ENCODE results near the gene PTCD3.

Gene PTCD3

DNA sequence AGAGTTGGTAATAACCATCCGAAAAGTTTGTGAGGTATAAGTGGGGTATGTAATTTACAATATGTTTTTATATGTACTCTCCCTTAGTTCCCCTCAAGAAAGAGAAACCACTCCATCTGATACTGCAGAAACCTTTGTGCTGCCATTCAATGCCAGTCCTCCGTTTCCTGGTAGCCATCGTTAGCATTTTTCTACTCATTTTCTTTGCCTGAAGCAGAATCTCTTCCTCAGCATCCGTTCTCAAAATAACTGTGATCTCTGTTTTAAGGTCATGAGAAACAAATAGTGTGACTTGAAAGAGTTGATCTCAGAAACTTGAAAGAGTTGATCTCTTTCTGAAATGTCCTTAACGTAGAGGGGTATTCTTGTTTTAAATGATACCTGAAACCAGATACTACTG lies 996 bp downstream of the PTCD3 start:
- no peaks in the 10 kb centered on the region for H3K9me3 ChIP-seq (ENCODE audit: control insufficient read depth in 1 of 2, low read length in 2 of 2)
- H3K4me3 ChIP-seq (ENCODE audit: low read depth in 1 of 2, low read length in 2 of 2) = peak overlapping the region; percentile 97 to 98
- no peak overlapping the region for H3K27ac ChIP-seq (ENCODE audit: low read depth, low read length)
- H3K9ac ChIP-seq (ENCODE audit: low read depth in 1 of 2, low read length in 2 of 2) = peak overlapping the region; percentile 81 to 85
- H3K36me3 ChIP-seq (ENCODE audit: control insufficient read depth in 1 of 2, insufficient read depth in 2 of 2, low read length in 2 of 2) = peaks cover 21 to 27% of the 10 kb centered on the region in 2 donors
- peaks cover 18 to 26% of the 10 kb centered on the region in 2 donors for H3K4me1 ChIP-seq (ENCODE audit: control insufficient read depth in 1 of 2, insufficient read depth in 2 of 2, low read length in 2 of 2)
- H3K27me3 ChIP-seq (ENCODE audit: control insufficient read depth in 1 of 2, insufficient read depth in 2 of 2, low read length in 2 of 2) = no peaks in the 10 kb centered on the region

DNA sequence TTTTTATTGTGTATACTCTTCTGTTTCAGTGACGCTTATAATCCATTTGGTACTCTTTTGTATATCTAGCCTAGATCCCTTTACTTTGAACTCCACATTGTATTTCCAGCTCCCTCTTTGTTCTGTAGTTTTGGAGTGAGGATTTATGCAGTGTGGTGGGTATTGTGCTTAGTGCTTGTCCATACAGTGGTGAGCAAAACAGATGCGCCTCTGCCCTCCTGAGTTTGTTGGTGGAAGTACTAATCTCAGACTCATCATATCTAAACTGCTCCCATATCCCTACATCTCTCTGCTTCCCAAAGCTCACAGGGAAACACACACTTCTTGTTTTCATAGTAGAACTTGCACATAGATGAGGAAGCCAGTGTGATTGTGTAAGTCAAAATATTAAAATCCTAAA lies 12.1 kb downstream of the PTCD3 start:
- Histone ChIP-seq H3K36me3 (ENCODE audit: control insufficient read depth in 1 of 2, insufficient read depth in 2 of 2, low read length in 2 of 2) (peaks cover 52 to 92% of the 10 kb centered on the region in 2 donors), H3K4me1 (ENCODE audit: control insufficient read depth in 1 of 2, insufficient read depth in 2 of 2, low read length in 2 of 2) (no peaks in the 10 kb centered on the region), H3K9me3 (ENCODE audit: control insufficient read depth in 1 of 2, low read length in 2 of 2) (no peaks in the 10 kb centered on the region), H3K27ac (ENCODE audit: low read depth, low read length) (no peak overlapping the region), H3K27me3 (ENCODE audit: control insufficient read depth in 1 of 2, insufficient read depth in 2 of 2, low read length in 2 of 2) (no peaks in the 10 kb centered on the region), H3K4me3 (ENCODE audit: low read depth in 1 of 2, low read length in 2 of 2) (no peak overlapping the region), H3K9ac (ENCODE audit: low read depth in 1 of 2, low read length in 2 of 2) (no peak overlapping the region)

DNA sequence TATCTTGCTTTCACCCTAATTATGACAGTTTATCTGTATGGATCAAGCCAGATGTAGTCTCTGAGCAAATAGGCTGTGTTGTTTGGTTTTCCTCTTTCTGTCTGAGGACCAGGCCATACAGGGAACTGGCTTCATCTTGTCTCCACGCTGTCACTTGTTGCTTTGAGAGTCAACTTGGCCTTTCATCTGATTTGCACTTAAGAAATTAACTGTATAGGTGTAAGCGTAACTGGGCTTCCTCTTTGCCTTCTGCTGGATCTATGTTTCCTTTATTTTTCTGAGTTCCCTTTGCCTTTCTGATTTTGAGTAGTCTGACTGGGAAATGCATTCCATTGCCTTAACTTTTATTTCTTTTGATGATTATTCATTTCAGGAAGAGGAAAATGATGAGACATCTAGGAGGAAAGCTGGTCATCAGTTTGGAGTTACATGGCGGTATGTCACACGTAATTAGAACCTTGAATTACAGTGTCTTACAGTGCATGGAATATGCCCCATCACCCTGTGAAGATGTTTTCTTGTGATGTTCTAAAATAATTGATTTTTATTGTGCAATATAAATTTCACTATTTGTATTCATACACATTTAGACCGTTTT lies 17.4 kb downstream of the PTCD3 start:
- Histone ChIP-seq H3K9ac (ENCODE audit: low read depth in 1 of 2, low read length in 2 of 2) (no peak overlapping the region), H3K27ac (ENCODE audit: low read depth, low read length) (no peak overlapping the region), H3K36me3 (ENCODE audit: control insufficient read depth in 1 of 2, insufficient read depth in 2 of 2, low read length in 2 of 2) (peaks cover 65 to 99% of the 10 kb centered on the region in 2 donors), H3K4me1 (ENCODE audit: control insufficient read depth in 1 of 2, insufficient read depth in 2 of 2, low read length in 2 of 2) (no peaks in the 10 kb centered on the region), H3K27me3 (ENCODE audit: control insufficient read depth in 1 of 2, insufficient read depth in 2 of 2, low read length in 2 of 2) (no peaks in the 10 kb centered on the region), H3K9me3 (ENCODE audit: control insufficient read depth in 1 of 2, low read length in 2 of 2) (no peaks in the 10 kb centered on the region), H3K4me3 (ENCODE audit: low read depth in 1 of 2, low read length in 2 of 2) (no peak overlapping the region)

- no peaks in the 10 kb centered on the region for H3K27me3 ChIP-seq (ENCODE audit: control insufficient read depth in 1 of 2, insufficient read depth in 2 of 2, low read length in 2 of 2)
- no peak overlapping the region for H3K9ac ChIP-seq (ENCODE audit: low read depth in 1 of 2, low read length in 2 of 2)
- peaks cover 62 to 98% of the 10 kb centered on the region in 2 donors for H3K36me3 ChIP-seq (ENCODE audit: control insufficient read depth in 1 of 2, insufficient read depth in 2 of 2, low read length in 2 of 2)
- no peak overlapping the region for H3K27ac ChIP-seq (ENCODE audit: low read depth, low read length)
- H3K4me1 ChIP-seq (ENCODE audit: control insufficient read depth in 1 of 2, insufficient read depth in 2 of 2, low read length in 2 of 2) = no peaks in the 10 kb centered on the region
- no peak overlapping the region for H3K4me3 ChIP-seq (ENCODE audit: low read depth in 1 of 2, low read length in 2 of 2)
- H3K9me3 ChIP-seq (ENCODE audit: control insufficient read depth in 1 of 2, low read length in 2 of 2) = no peaks in the 10 kb centered on the region
These were observed 18.6 kb downstream of the PTCD3 start for GRCh38 chr2:86124683-86125082.

GRCh38 chr2:86134709-86135108 lies 28.7 kb downstream of the PTCD3 start:
- no peak overlapping the region for H3K27ac ChIP-seq (ENCODE audit: low read depth, low read length)
- no peaks in the 10 kb centered on the region for H3K9me3 ChIP-seq (ENCODE audit: control insufficient read depth in 1 of 2, low read length in 2 of 2)
- no peaks in the 10 kb centered on the region for H3K27me3 ChIP-seq (ENCODE audit: control insufficient read depth in 1 of 2, insufficient read depth in 2 of 2, low read length in 2 of 2)
- no peak overlapping the region for H3K9ac ChIP-seq (ENCODE audit: low read depth in 1 of 2, low read length in 2 of 2)
- H3K4me3 ChIP-seq (ENCODE audit: low read depth in 1 of 2, low read length in 2 of 2) = no peak overlapping the region
- H3K36me3 ChIP-seq (ENCODE audit: control insufficient read depth in 1 of 2, insufficient read depth in 2 of 2, low read length in 2 of 2) = peaks cover 70 to 94% of the 10 kb centered on the region in 2 donors
- no peaks in the 10 kb centered on the region for H3K4me1 ChIP-seq (ENCODE audit: control insufficient read depth in 1 of 2, insufficient read depth in 2 of 2, low read length in 2 of 2)

DNA sequence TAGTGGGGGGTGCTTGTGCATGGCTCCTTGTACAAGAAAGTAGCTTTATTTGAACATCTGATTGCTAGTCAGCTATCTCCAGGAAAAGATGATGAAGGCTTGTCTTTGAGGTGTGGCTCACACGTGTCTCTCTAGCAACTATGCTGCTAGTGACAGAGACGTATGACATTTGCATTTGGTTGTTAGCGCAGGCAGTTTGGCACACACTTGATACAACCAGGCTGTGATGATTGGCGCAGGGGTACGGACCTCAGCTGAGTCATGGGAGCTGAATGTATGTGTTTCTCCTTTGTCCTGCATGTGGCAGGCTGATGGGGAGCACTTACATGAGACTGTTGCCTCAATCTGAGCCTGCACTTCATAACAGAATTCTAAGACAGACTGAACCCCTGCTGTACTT lies 29.6 kb downstream of the PTCD3 start:
- no peak overlapping the region for H3K9ac ChIP-seq (ENCODE audit: low read depth in 1 of 2, low read length in 2 of 2)
- no peaks in the 10 kb centered on the region for H3K27me3 ChIP-seq (ENCODE audit: control insufficient read depth in 1 of 2, insufficient read depth in 2 of 2, low read length in 2 of 2)
- H3K9me3 ChIP-seq (ENCODE audit: control insufficient read depth in 1 of 2, low read length in 2 of 2) = no peaks in the 10 kb centered on the region
- no peaks in the 10 kb centered on the region for H3K4me1 ChIP-seq (ENCODE audit: control insufficient read depth in 1 of 2, insufficient read depth in 2 of 2, low read length in 2 of 2)
- peaks cover 67 to 91% of the 10 kb centered on the region in 2 donors for H3K36me3 ChIP-seq (ENCODE audit: control insufficient read depth in 1 of 2, insufficient read depth in 2 of 2, low read length in 2 of 2)
- H3K27ac ChIP-seq (ENCODE audit: low read depth, low read length) = no peak overlapping the region
- no peak overlapping the region for H3K4me3 ChIP-seq (ENCODE audit: low read depth in 1 of 2, low read length in 2 of 2)

GRCh38 chr2:86136141-86136540 lies 30.1 kb downstream of the PTCD3 start:
- Histone ChIP-seq H3K9me3 (ENCODE audit: control insufficient read depth in 1 of 2, low read length in 2 of 2) (no peaks in the 10 kb centered on the region), H3K4me1 (ENCODE audit: control insufficient read depth in 1 of 2, insufficient read depth in 2 of 2, low read length in 2 of 2) (no peaks in the 10 kb centered on the region), H3K27me3 (ENCODE audit: control insufficient read depth in 1 of 2, insufficient read depth in 2 of 2, low read length in 2 of 2) (no peaks in the 10 kb centered on the region), H3K27ac (ENCODE audit: low read depth, low read length) (no peak overlapping the region), H3K36me3 (ENCODE audit: control insufficient read depth in 1 of 2, insufficient read depth in 2 of 2, low read length in 2 of 2) (peaks cover 67 to 87% of the 10 kb centered on the region in 2 donors), H3K4me3 (ENCODE audit: low read depth in 1 of 2, low read length in 2 of 2) (no peak overlapping the region), H3K9ac (ENCODE audit: low read depth in 1 of 2, low read length in 2 of 2) (no peak overlapping the region)

DNA sequence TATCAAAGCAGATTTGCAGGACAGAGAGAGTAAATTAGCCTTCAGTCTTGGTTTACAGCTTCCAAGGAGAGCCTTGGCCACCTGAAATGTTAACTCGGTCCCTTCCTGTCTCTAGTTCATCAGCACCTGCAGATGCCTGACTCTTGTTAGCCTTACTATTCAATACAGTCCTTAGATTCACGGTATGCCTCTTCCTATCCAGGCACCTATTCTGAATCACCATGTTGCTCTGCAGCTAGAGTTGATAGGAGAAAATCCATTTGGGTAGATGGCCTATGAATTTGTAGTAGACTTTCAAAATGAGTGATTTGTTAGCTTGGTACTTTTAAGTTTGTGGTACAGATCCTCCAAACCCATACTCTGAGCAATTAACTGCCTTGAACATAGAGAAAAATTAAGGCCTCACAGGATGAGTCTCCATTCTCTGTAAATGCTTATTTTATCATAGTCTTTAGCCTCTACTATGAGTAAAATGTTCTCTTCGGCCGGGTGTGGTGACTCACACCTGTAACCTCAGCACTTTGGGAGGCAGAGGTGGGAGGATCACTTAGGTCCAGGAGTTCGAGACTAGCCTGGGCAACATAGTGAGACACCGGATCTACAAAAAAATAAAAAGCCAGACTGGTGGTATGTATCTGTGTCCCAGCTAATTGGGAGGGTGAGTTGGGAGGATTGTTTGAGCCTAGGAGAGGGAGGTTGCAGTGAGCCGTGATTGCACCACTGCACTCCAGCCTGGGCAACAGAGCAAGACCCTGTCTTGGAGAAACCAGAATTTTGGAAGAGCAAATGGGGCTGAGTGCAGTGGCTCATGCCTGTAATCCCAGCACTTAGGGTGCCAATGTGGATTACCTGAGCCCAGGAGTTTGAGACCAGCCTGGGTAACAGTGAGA lies 32.9 kb downstream of the PTCD3 start:
- H3K36me3 ChIP-seq (ENCODE audit: control insufficient read depth in 1 of 2, insufficient read depth in 2 of 2, low read length in 2 of 2) = peaks cover 59 to 86% of the 10 kb centered on the region in 2 donors
- no peaks in the 10 kb centered on the region for H3K4me1 ChIP-seq (ENCODE audit: control insufficient read depth in 1 of 2, insufficient read depth in 2 of 2, low read length in 2 of 2)

GRCh38 chr2:86139981-86140380 lies 33.9 kb downstream of the PTCD3 start:
- no peaks in the 10 kb centered on the region for H3K9me3 ChIP-seq (ENCODE audit: control insufficient read depth in 1 of 2, low read length in 2 of 2)
- H3K36me3 ChIP-seq (ENCODE audit: control insufficient read depth in 1 of 2, insufficient read depth in 2 of 2, low read length in 2 of 2) = peaks cover 58 to 86% of the 10 kb centered on the region in 2 donors
- no peak overlapping the region for H3K4me3 ChIP-seq (ENCODE audit: low read depth in 1 of 2, low read length in 2 of 2)
- H3K4me1 ChIP-seq (ENCODE audit: control insufficient read depth in 1 of 2, insufficient read depth in 2 of 2, low read length in 2 of 2) = no peaks in the 10 kb centered on the region
- no peak overlapping the region for H3K27ac ChIP-seq (ENCODE audit: low read depth, low read length)
- no peaks in the 10 kb centered on the region for H3K27me3 ChIP-seq (ENCODE audit: control insufficient read depth in 1 of 2, insufficient read depth in 2 of 2, low read length in 2 of 2)
- H3K9ac ChIP-seq (ENCODE audit: low read depth in 1 of 2, low read length in 2 of 2) = no peak overlapping the region

More for the DNA sequence above, 32.9 kb downstream of the PTCD3 start:
- H3K27ac ChIP-seq (ENCODE audit: low read depth, low read length) = no peak overlapping the region
- no peaks in the 10 kb centered on the region for H3K27me3 ChIP-seq (ENCODE audit: control insufficient read depth in 1 of 2, insufficient read depth in 2 of 2, low read length in 2 of 2)
- no peaks in the 10 kb centered on the region for H3K9me3 ChIP-seq (ENCODE audit: control insufficient read depth in 1 of 2, low read length in 2 of 2)
- no peak overlapping the region for H3K9ac ChIP-seq (ENCODE audit: low read depth in 1 of 2, low read length in 2 of 2)
- H3K4me3 ChIP-seq (ENCODE audit: low read depth in 1 of 2, low read length in 2 of 2) = no peak overlapping the region

- no peak overlapping the region for H3K9ac ChIP-seq (ENCODE audit: low read depth in 1 of 2, low read length in 2 of 2)
- H3K36me3 ChIP-seq (ENCODE audit: control insufficient read depth in 1 of 2, insufficient read depth in 2 of 2, low read length in 2 of 2) = peaks cover 56 to 86% of the 10 kb centered on the region in 2 donors
- no peaks in the 10 kb centered on the region for H3K4me1 ChIP-seq (ENCODE audit: control insufficient read depth in 1 of 2, insufficient read depth in 2 of 2, low read length in 2 of 2)
- H3K9me3 ChIP-seq (ENCODE audit: control insufficient read depth in 1 of 2, low read length in 2 of 2) = no peaks in the 10 kb centered on the region
- no peak overlapping the region for H3K27ac ChIP-seq (ENCODE audit: low read depth, low read length)
- no peaks in the 10 kb centered on the region for H3K27me3 ChIP-seq (ENCODE audit: control insufficient read depth in 1 of 2, insufficient read depth in 2 of 2, low read length in 2 of 2)
- H3K4me3 ChIP-seq (ENCODE audit: low read depth in 1 of 2, low read length in 2 of 2) = no peak overlapping the region
These were observed 34.9 kb downstream of the PTCD3 start for GRCh38 chr2:86140969-86141392.
